Esophagus muscularis mucosa (tissue), 4 donors: Measurements from ENCODE around the gene RAD9A. TPM values are rescaled to one million over a fixed set of nuclear protein-coding genes. Genes with fewer than 3 reads are reported as not detected.

Experiments
- DNase-seq: peaks from one replicate; pipeline ENCODE4 v3.0.0-alpha.2; 2017; ENCODE audit errors: extremely low spot score
- H3K27ac ChIP-seq, 4 donors: fragments of 200-600 bp; sonication (generic); replicated peaks in 1 of 4; 1 replicate in 3 of 4; 2 replicates in 1 of 4; pipeline ENCODE4 v1.5.1; 2016 to 2019; ENCODE audit warnings: mild to moderate bottlenecking in 1 of 4
- H3K27me3 ChIP-seq, 4 donors: fragments of 200-600 bp; sonication (generic); one replicate each; pipeline versions ENCODE4 v1.5.1 to v1.6.0; 2016 to 2019
- H3K36me3 ChIP-seq, 4 donors: fragments of 200-600 bp; sonication (generic); one replicate each; pipeline ENCODE4 v1.5.1; 2016 to 2019
- H3K4me1 ChIP-seq, 4 donors: fragments of 200-600 bp; sonication (generic); one replicate each; pipeline ENCODE4 v1.5.1; 2016 to 2019
- H3K4me3 ChIP-seq, 4 donors: fragments of 200-600 bp; sonication (generic); 1 replicate in 2 of 4; 2 replicates in 2 of 4; pipeline ENCODE4 v1.5.1; 2016 to 2019; ENCODE audit warnings: mild to moderate bottlenecking in 4 of 4, moderate library complexity in 1 of 4
- H3K9me3 ChIP-seq, 4 donors: fragments of 200-600 bp; sonication (generic); 1 replicate in 3 of 4; 2 replicates in 1 of 4; pipeline ENCODE4 v1.5.1; 2016 to 2019
- CTCF ChIP-seq, 3 experiments: fragments of 200-600 bp in 2 of 3; fragments of 450-650 bp in 1 of 3; sonication (generic) in 2 of 3; IDR thresholded peaks; one replicate each; pipeline ENCODE4 v1.5.1; 2017 to 2019; ENCODE audit warnings: antibody characterized with exemption in 3 of 3, mild to moderate bottlenecking in 2 of 3, moderate library complexity in 1 of 3
- EP300 ChIP-seq: sonication (generic); formaldehyde crosslinking; IDR thresholded peaks from one replicate; pipeline ENCODE4 v1.6.1; 2017; ENCODE audit warnings: antibody characterized with exemption
- POLR2A ChIP-seq: fragments of 450-650 bp; IDR thresholded peaks from one replicate; pipeline ENCODE4 v1.6.1; 2017; ENCODE audit warnings: antibody characterized with exemption, moderate library complexity, mild to moderate bottlenecking, low read depth
- POLR2AphosphoS5 ChIP-seq, 2 donors: sonication (generic); formaldehyde crosslinking; IDR thresholded peaks; one replicate each; pipeline ENCODE4 v1.6.1; 2017; ENCODE audit warnings: antibody characterized with exemption in 2 of 2
- WGBS: methylation state at CpG from one replicate; pipeline ENCODE4 v1.1.5; 2018; 5-methylcytosine and 5-hydroxymethylcytosine counted together
- intact Hi-C: fragments of 100-400 bp; cut with DNase I; formaldehyde crosslinking; loops from one replicate; pipeline ENCODE4 v1.15.1; 2023
- total RNA-seq, 4 donors: library from RNA; depleted of rRNA; stranded (reverse); fragments of >200 nt; gene quantifications; one replicate each; pipeline versions ENCODE4 v1.1.0 to v1.2.1, GENCODE V29; 2016

Gene RAD9A
- total RNA-seq, 4 donors from 2014 or later: 10.7 to 16.7 (median 12.7) TPM

GRCh38 chr11:67415501-67416304 is 23.9 kb downstream of the RAD9A start, which contains the start of gene CARNS1:
TSS of gene CARNS1 (plus strand) at chr11:67415678. CDS start at chr11:67416200, 522 bp downstream.
- Histone ChIP-seq H3K27ac (peak within 1 kb of the TSS; percentile 56 to 70 (median 67)), H3K36me3 (no peaks in the 10 kb centered on the region), H3K27me3 (peaks cover 0 to 26% (median 2%) of the 10 kb centered on the region in 4 donors), H3K4me1 (peaks cover 49 to 59% (median 51%) of the 10 kb centered on the region in 4 donors), H3K9me3 (no peaks in the 10 kb centered on the region), H3K4me3 (peak within 1 kb of the TSS; percentile 46 to 60 (median 50))
- TF ChIP-seq POLR2A: no peak
- no peak for TF ChIP-seq POLR2AphosphoS5 (IDR thresholded peaks at IDR 0.05)
- no peak for TF ChIP-seq CTCF (IDR thresholded peaks at IDR 0.05)
- TF ChIP-seq EP300: no peak
- intact Hi-C loops: no loop called here
- no peak for DNase-seq
- 17% methylated on average over 13 of the region's 67 CpGs for WGBS

GRCh38 chr11:67416416-67417335 is 24.9 kb downstream of the RAD9A start:
- no peak for DNase-seq
- intact Hi-C loops: no loop called here
- TF ChIP-seq POLR2AphosphoS5 (IDR thresholded peaks at IDR 0.05) (peak in 1 of 2 donors; percentile 26), EP300 (no peak)
- Histone ChIP-seq H3K4me1 (peaks cover 54 to 66% (median 55%) of the 10 kb centered on the region in 4 donors), H3K9me3 (no peaks in the 10 kb centered on the region), H3K27ac (peak overlapping the region in 3 of 4 donors; percentile 56 to 69 (median 65)), H3K27me3 (peaks cover 0 to 16% (median 0%) of the 10 kb centered on the region in 4 donors), H3K36me3 (no peaks in the 10 kb centered on the region), H3K4me3 (no peak overlapping the region)
- WGBS: 51% methylated on average over 11 of the region's 21 CpGs

- DNase-seq: no peak
- TF ChIP-seq EP300: no peak
- TF ChIP-seq CTCF (IDR thresholded peaks at IDR 0.05): no peak
- TF ChIP-seq POLR2A: no peak
- no peak for TF ChIP-seq POLR2AphosphoS5 (IDR thresholded peaks at IDR 0.05)
- Histone ChIP-seq H3K36me3 (no peaks in the 10 kb centered on the region), H3K4me3 (no peak overlapping the region), H3K27ac (peak overlapping the region in 2 of 4 donors; percentile 40 to 65), H3K9me3 (no peaks in the 10 kb centered on the region), H3K4me1 (peaks cover 54 to 66% (median 56%) of the 10 kb centered on the region in 4 donors), H3K27me3 (peaks cover 0 to 10% (median 0%) of the 10 kb centered on the region in 4 donors)
- 81% methylated on average over 12 of the region's 12 CpGs for WGBS
- intact Hi-C loops: no loop called here
Observed at GRCh38 chr11:67417425-67417824, 25.6 kb downstream of the RAD9A start.

- H3K27me3 ChIP-seq: peaks cover 0 to 6% (median 0%) of the 10 kb centered on the region in 4 donors
- H3K9me3 ChIP-seq: no peaks in the 10 kb centered on the region
- 79% methylated on average over 13 of the region's 26 CpGs for WGBS
- TF ChIP-seq EP300 (no peak), POLR2AphosphoS5 (IDR thresholded peaks at IDR 0.05) (no peak), POLR2A (no peak), CTCF (IDR thresholded peaks at IDR 0.05) (no peak)
- peaks cover 54 to 66% (median 56%) of the 10 kb centered on the region in 4 donors for H3K4me1 ChIP-seq
- H3K36me3 ChIP-seq: no peaks in the 10 kb centered on the region
- H3K27ac ChIP-seq: peak overlapping the region in 3 of 4 donors; percentile 10 to 85 (median 52)
- no peak for DNase-seq
- intact Hi-C loops: no loop called here
- no peak overlapping the region for H3K4me3 ChIP-seq
Observed at GRCh38 chr11:67418476-67419281, 26.9 kb downstream of the RAD9A start.
